ENCODE data around the gene UBE2E3. TPM values are rescaled to one million over a fixed set of nuclear protein-coding genes. Genes with fewer than 3 reads are reported as not detected.
A peak's percentile ranks its signal among the peaks of the same experiment; 100 is the strongest.
"Not testable (repeated sequence)": the region's sequence is repeated elsewhere in the genome, so short reads cannot be mapped to it uniquely, and the experiment has no call there.

UBE2E3 gene
- total RNA-seq, 1 experiment from 2014 or later, result 40.0 TPM

DNA sequence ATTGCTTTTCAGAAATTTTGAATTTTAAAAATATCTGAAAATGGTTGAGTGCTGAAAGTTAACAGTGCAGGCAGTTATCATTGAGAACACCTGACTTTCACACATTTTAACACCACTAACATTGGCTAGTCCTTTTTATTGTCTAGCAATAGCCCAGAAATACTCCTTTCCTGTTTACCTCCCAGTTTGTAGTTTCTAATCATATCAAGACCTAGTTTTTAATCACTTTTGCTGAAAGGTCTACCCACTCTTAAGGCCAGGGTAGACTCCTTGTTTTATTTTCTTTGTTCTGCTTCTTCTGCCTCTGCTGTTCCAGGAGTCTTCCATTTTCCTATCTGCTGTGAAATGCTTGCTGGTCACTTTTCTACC is 72.1 kb downstream of the UBE2E3 start:
- no peak for DNase-seq (ENCODE audit: low read depth, low spot score)
- in situ Hi-C loops (cut with HindIII; ENCODE audit: low pct_unique_long_range_greater_than_20kb, low sequenced_read_pairs), result no loop called here

DNA sequence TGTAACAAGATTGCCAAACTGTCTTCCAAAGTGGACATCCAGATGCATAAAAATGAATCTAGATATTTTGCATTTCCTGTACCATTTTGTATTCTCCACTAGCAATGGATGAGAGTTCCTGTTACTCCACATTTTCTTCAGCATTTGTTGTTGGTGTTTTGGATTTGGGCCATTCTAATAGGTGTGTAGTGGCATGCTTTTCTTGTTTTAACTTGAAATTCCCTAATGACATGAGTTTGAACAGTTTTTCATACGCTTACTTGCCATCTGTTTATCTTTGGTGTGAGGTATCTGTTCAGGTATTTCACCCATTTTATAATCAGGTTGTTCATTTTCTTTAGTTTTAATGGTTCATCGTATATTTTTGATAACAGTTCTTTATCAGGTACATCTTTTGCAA is 73.9 kb downstream of the UBE2E3 start:
- in situ Hi-C loops (cut with HindIII; ENCODE audit: low pct_unique_long_range_greater_than_20kb, low sequenced_read_pairs), result no loop called here

DNA sequence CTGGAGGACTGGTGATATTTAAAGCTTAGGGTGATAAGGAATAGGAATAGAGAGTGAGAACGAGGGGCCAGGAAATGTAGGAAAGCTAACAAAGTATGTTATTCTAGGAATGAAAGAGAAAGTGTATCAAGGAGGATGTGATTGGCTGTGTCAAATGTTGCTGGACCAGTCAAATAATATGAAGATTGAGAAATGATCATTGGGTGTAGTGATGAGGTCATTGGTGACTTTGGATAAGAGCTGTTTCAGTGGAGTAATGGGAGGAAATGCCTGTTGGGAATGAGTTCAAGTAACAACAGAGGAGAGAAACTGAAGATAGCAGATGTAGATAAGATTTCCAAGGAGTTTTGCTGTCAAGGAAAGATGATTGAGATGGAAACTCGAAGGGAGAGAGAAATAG is 74.4 kb downstream of the UBE2E3 start:
- in situ Hi-C loops (cut with HindIII; ENCODE audit: low pct_unique_long_range_greater_than_20kb, low sequenced_read_pairs), result no loop called here
- no peak for DNase-seq (ENCODE audit: low read depth, low spot score)

More for the DNA sequence above, 73.9 kb downstream of the UBE2E3 start:
- DNase-seq (ENCODE audit: low read depth, low spot score), result no peak

DNA sequence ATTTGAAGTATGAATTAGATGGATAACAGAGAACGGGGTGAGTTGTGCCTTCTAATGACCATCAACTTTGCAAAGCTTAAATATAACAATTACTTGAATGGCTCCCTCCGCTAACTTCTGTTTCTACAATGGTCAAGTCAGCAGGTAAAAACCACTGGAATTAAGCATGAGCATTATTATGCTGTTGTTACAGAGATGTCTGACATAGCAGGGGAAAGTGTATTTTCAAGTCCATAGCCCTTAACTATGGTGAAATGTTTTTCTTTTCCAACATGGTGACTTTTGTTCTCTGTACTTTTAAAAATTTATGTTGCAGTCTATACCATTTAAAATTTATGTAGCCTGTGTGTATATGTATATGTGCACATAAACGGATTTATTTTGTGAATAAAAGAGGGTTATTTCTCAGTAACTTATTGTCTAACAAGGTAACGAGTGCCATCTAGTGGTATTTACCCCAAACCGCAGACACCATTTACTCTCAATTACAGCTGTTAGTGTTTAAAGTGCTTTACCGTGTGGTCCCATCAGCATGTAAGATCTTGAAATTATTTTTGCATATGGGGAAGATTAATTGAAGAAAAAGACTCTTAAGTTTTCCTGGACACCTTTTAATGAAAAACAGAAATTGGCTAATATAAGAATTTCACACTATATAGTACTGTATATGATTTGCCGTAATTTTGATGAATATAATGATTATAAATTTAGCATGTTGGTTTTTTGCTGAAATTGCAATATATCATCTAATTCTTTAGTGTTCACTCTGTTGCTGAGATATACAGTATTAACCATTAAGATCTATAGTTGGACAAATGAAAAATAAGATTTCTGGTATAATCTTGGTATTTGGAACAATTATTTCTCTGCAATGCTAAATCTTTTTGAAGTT is 78.2 kb downstream of the UBE2E3 start:
- DNase-seq (ENCODE audit: low read depth, low spot score), result peak; percentile 65
- in situ Hi-C loops (cut with HindIII; ENCODE audit: low pct_unique_long_range_greater_than_20kb, low sequenced_read_pairs), result no loop called here

DNA sequence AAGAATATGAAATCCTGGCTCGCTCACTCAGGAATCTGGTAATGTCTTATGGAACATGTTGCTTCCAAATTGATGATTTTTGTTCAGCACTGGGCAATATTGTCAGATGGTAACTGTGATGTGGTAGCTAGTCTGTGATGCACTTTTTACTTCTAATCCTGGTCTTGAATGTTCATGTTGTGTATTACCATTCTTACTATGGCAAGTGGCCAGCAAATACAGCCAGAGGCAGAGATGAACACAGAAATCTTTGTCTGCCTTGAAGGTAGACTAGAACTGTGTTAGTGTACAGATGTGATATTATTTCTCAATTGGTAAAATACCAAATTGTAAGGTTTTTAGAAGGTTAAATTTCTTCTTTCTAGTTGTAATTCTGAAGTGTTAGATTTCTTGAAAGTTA is 83.3 kb downstream of the UBE2E3 start:
- DNase-seq (ENCODE audit: low read depth, low spot score), result peak; percentile 85
- in situ Hi-C loops (cut with HindIII; ENCODE audit: low pct_unique_long_range_greater_than_20kb, low sequenced_read_pairs), result no loop called here

DNA sequence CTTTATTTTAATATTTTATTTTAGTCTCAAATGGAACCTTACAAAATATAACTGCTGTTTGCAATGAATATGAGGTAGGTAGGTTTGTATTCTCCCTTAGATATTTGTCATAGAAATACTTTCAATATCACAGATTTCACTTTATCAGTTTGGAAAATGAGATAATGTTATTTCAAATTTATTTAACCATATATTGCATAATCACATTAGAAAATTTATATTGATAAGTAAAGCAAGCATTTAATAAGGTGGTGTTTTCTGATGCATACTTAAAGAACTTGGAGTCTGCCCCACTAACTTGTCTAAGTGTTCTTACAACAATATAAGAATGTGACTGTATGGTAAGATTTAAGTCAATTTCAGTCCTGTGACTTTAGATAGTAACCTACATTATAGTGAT is 85.1 kb downstream of the UBE2E3 start:
- in situ Hi-C loops (cut with HindIII; ENCODE audit: low pct_unique_long_range_greater_than_20kb, low sequenced_read_pairs), result no loop called here
- no peak for DNase-seq (ENCODE audit: low read depth, low spot score)

DNA sequence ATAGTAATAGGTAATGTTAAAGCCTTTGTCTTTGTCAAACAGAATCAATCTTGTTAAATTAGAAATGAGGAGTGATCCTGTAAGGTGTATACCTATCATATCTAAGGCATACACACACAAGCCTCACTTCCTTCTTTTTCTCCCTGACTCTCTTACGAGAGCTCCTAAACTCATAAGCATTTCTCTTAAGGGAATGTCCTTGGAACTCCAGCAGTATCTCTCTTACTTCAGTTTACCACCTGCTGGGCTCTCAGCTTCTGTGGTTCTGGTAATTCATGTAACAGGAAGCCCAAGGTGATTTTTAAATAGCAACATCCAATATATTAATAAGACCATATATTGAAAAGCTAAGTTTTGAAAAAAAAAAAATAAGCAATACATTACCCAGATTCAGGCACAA is 85.9 kb downstream of the UBE2E3 start:
- in situ Hi-C loops (cut with HindIII; ENCODE audit: low pct_unique_long_range_greater_than_20kb, low sequenced_read_pairs), result no loop called here
- no peak for DNase-seq (ENCODE audit: low read depth, low spot score)

DNA sequence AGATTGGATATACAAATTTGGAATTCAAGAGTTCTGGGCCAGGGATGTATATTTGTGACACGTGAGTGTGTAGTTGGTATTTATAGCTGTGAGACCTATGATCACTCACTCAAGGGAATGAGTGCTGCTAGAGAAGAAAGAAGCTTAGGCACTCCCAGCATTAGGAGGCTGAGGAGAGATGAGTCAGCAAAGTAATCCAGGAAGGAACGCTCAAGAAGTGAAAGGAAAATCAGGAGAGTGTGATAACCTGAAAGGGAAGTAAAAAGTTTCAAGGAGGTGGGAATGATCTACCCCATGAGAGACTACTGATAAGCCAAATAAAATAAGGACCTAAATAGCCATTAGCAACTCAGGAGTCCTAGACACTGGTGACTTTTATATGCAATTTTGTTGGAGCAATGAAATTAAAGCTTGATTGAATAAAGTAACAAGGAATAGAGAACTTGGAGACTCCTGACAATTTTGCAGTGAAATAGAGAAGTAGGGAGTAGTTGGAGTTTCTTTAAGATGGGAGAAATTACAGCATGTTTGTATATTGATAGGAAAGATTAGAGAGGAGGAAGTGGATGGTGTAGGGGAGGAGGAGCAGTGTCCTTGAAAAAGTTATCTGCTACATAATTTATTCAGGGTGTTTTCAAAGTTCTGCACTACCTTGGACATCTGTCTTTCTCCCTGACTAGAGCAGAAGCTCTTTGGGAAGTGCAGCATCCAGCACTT is 89.9 kb downstream of the UBE2E3 start:
- in situ Hi-C loops (cut with HindIII; ENCODE audit: low pct_unique_long_range_greater_than_20kb, low sequenced_read_pairs), result no loop called here
- DNase-seq (ENCODE audit: low read depth, low spot score), result no peak

DNA sequence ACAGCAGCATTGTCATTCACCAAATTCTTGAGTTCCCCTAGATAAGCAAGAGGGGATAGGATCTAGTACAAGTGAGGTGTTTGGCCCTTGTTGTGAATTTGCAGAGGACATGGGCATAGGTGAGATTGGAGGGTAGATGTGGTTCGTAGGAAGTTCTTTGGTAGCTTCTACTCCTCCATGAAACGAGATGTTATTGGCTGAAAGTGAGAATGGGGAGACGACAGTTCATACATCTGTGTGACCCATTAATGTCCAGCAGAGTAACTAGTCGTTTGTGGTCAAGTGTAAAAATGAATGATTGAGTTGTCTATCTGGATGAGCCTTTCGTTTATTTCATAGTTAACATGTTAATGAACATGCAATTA is 90.4 kb downstream of the UBE2E3 start:
- no peak for DNase-seq (ENCODE audit: low read depth, low spot score)
- in situ Hi-C loops (cut with HindIII; ENCODE audit: low pct_unique_long_range_greater_than_20kb, low sequenced_read_pairs), result no loop called here

DNA sequence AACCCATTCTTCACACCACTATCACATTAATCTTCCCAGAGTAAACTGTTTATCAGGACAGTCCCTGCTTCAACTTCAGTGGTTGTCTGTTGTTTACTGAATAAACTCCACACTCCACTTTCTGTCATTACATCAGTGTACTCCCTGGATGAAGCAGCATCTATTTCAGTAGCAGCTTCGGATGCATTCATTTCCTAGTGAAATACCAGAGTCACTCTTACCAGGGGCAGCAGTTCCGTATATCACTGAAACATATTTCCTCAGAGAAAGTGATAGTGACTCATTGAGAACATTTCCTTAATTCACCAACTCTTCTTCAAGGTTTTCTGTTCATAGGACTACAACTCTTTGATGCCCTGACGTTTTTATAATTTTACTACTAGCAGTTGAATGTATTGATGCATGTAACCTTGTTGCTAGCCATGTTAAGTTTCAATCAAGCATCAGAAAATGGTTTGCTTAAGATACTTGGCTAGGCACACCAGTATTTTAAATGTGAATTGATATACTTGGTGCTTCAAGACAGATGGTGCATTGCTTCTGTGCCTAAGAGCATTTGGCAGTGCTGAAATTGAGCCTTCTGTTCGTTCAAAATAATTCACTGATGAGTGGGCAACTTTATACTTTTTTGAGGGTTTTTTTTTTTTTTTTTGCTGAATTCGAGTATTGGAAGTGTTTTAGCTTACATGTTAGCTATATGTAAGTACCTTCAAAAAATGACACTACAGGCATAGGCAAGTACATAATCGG is 92.3 kb downstream of the UBE2E3 start:
- DNase-seq (ENCODE audit: low read depth, low spot score), result no peak
- in situ Hi-C loops (cut with HindIII; ENCODE audit: low pct_unique_long_range_greater_than_20kb, low sequenced_read_pairs), result no loop called here

DNA sequence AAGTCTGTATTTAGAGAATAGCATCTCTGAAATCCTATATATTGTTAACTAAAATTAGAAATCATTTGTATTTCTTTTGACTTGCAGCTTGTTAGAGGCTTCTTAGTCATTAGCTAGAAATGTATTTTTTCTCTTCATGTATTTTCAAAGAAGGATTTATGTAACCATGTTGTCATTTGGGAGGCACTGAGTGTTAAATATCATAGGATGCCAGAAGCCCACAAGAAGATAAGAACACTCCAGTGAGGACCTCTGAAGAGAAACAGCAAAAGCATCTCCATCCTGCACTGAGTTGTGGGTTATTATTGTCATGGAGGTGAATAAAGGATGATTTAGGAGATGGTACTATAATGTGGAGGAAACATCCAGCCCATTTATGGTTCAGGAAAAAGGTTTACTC is 93.5 kb downstream of the UBE2E3 start:
- in situ Hi-C loops (cut with HindIII; ENCODE audit: low pct_unique_long_range_greater_than_20kb, low sequenced_read_pairs), result no loop called here
- no peak for DNase-seq (ENCODE audit: low read depth, low spot score)

DNA sequence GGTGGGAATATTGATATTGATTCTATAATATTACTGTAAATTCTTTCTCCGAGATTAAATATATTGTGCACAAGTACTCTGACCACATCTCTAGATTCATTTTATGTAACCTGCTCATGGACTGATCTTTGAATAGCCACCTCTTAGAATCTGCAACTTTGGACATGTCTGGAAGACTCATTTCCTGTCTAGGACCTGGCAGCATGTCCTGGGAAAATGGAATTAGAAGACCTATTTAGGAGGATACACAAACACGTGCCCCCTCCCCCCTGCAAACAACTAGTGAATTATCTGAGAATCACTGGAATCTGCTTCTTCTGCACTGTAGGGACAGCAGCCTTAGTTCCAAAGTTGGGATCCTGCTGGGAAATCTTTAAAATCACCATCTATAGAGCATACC is 94.1 kb downstream of the UBE2E3 start:
- no peak for DNase-seq (ENCODE audit: low read depth, low spot score)
- in situ Hi-C loops (cut with HindIII; ENCODE audit: low pct_unique_long_range_greater_than_20kb, low sequenced_read_pairs), result no loop called here

DNA sequence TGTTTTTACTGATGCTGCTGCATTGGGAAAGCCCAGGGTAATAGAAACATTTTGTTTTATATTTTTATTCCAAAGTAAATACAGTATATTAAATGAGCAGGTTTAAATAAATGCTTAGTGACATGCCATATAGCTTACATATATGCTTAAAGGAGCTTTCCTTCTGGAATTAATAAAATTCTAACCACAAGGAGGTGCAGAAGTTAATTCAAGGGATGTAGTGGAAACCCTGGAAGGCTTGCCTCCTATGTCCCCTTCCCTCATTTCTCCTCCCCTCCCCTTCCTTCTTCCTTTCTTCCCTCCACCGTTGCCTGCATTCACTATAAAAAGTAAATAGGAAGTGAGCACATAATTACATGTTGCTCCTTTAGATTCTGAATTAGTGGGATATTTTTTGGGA is 96.3 kb downstream of the UBE2E3 start:
- in situ Hi-C loops (cut with HindIII; ENCODE audit: low pct_unique_long_range_greater_than_20kb, low sequenced_read_pairs), result no loop called here
- no peak for DNase-seq (ENCODE audit: low read depth, low spot score)

DNA sequence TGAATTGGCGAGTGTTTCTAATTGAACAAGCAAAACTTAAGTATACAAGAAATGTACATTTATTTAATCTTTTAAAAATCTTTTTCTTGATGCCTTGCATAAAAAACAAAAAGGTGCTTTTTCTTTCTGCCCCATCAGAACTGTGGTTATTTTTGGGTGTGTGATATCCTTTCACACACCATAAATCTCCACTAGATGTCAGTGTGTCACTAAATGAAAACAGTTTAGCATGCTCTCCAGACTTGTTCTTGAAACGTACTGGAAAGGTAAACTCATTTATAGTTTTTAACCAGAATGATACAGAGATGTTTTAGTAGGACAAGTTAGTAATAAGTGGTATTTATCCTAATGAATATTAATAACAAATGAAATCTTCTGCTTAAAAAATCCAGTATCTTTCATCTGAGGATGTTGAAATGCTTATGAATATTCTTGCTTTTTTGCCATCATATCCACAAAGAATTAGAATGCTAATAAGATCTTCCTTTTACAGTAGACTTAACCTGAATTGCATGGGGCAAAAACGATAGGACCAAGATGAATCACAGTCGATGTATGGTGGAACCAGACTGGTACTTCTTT is 96.8 kb downstream of the UBE2E3 start:
- DNase-seq (ENCODE audit: low read depth, low spot score), result peak; percentile 70
- in situ Hi-C loops (cut with HindIII; ENCODE audit: low pct_unique_long_range_greater_than_20kb, low sequenced_read_pairs), result no loop called here

DNA sequence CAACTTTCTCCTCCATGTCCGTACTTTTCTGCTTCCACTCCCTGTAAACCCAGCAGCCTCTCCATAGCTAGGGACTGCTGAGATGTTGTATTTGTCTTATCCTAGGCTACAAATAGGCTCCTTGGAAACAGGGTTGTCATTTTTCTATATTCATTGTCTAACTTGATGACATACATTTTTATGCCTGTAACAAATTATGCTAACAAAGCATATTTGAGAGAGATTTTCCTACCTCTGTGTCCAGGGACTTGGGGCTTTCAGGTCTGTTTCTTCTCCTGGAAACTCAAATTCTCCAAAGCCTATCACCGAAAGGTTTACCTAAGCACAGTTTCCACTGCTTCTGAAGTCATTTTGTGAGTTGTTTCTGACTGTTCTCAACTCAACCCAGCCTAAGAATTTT is 102.7 kb downstream of the UBE2E3 start:
- no peak for DNase-seq (ENCODE audit: low read depth, low spot score)
- in situ Hi-C loops (cut with HindIII; ENCODE audit: low pct_unique_long_range_greater_than_20kb, low sequenced_read_pairs), result no loop called here

DNA sequence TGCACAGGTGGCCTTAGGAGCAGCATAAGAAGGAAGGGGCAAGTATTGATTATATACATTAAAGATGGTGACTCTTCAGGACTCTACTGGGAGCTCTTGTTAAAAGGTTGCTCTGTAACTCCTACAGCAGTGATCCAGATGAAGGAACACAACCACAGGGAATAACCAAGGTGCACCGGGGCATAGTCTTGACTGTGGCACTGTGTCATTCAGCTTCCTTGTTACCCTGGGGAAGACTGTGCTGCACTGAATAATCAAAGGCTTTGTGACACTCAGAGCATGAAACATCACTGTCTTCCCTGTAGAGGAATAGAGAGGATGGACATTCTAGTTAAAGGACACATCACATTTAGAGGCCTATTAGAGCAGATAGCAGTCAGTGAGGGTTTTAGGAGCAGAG is 105.3 kb downstream of the UBE2E3 start:
- in situ Hi-C loops (cut with HindIII; ENCODE audit: low pct_unique_long_range_greater_than_20kb, low sequenced_read_pairs), result no loop called here
- no peak for DNase-seq (ENCODE audit: low read depth, low spot score)

DNA sequence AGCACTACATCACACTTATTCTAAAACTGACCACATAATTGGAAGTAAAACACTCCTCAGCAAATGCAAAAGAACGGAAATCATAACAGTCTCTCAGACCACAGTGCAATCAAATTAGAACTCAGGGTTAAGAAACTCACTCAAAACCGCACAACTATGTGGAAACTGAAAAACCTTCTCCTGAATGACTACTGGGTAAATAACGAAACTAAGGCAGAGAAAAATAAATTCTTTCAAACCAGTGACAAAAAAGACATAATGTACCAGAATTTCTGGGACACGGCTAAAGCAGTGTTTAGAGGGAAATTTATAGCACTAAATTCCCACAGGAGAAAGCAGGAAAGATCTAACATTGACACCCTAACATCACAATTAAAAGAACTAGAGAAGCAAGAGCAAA is 111.5 kb downstream of the UBE2E3 start:
- DNase-seq (ENCODE audit: low read depth, low spot score); in situ Hi-C loops (cut with HindIII; ENCODE audit: low pct_unique_long_range_greater_than_20kb, low sequenced_read_pairs): not testable (repeated sequence)

DNA sequence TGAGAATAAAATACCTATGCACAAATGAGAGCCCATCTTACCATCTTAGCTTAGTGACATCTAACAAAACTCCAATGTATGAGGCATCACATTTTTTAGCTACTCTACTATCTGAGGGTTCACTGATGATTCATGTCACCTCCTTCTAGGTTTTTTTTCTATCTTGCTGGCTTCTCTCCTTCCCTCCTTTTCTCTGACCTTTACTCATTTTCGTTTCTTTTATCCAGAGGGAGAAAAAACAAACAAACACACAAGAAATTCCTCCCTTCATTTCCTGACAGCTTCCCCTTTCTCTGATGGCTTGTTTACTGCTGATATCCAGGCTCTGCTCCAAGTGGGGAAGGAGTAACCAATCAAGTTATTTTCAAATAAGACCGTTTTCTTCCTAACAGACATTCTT is 115.1 kb downstream of the UBE2E3 start:
- no peak for DNase-seq (ENCODE audit: low read depth, low spot score)
- in situ Hi-C loops (cut with HindIII; ENCODE audit: low pct_unique_long_range_greater_than_20kb, low sequenced_read_pairs), result no loop called here

Measured in SK-MEL-5 (cell line).